Trophoblast cell (in vitro differentiated cells and primary cell): Measurements from ENCODE around the gene TENT5D.

Experiments used
- DNase-seq, 2 donors: peaks; one replicate each; pipeline ENCODE4 v3.0.0-alpha.2; 2016
- H2AFZ ChIP-seq: 2 replicates; pipeline ENCODE4 v1.6.1; 2013; ENCODE audit warnings: low read length, moderate library complexity, mild to moderate bottlenecking; ENCODE audit not compliant: insufficient read depth, poor library complexity
- H2AK5ac ChIP-seq: 2 replicates; pipeline ENCODE4 v1.6.1; 2013; ENCODE audit warnings: mild to moderate bottlenecking, low read length
- H2BK120ac ChIP-seq: 2 replicates; pipeline ENCODE4 v1.6.1; 2013; ENCODE audit warnings: low read length, mild to moderate bottlenecking, moderate library complexity; ENCODE audit not compliant: insufficient read depth, poor library complexity
- H2BK12ac ChIP-seq: 2 replicates; pipeline ENCODE4 v1.6.1; 2013; ENCODE audit warnings: mild to moderate bottlenecking, low read length, moderate library complexity
- H2BK5ac ChIP-seq: 2 replicates; pipeline ENCODE4 v1.6.1; 2013; ENCODE audit warnings: low read length, low read depth, moderate library complexity, mild to moderate bottlenecking; ENCODE audit not compliant: poor library complexity
- H3K14ac ChIP-seq: 2 replicates; pipeline ENCODE4 v1.6.1; 2013; ENCODE audit warnings: mild to moderate bottlenecking, low read length
- H3K18ac ChIP-seq: 2 replicates; pipeline ENCODE4 v1.6.1; 2013; ENCODE audit warnings: mild to moderate bottlenecking, low read length
- H3K23ac ChIP-seq: 2 replicates; pipeline ENCODE4 v1.6.1; 2013; ENCODE audit warnings: low read length
- H3K27ac ChIP-seq: 2 replicates; pipeline ENCODE4 v1.5.1; 2013; ENCODE audit warnings: low read depth, mild to moderate bottlenecking, inconsistent platforms, low read length, moderate library complexity
- H3K27me3 ChIP-seq: 2 replicates; pipeline ENCODE4 v1.6.1; 2013; ENCODE audit warnings: inconsistent platforms, mild to moderate bottlenecking, low read length, moderate library complexity; ENCODE audit not compliant: insufficient read depth
- H3K36me3 ChIP-seq, 2 experiments: 1 replicate in 1 of 2; 2 replicates in 1 of 2; pipeline ENCODE4 v1.6.1; 2013; ENCODE audit warnings: low read length in 2 of 2, mild to moderate bottlenecking in 2 of 2, moderate library complexity in 1 of 2; ENCODE audit not compliant: insufficient read depth in 2 of 2, control insufficient read depth in 1 of 2
- H3K4ac ChIP-seq: 2 replicates; pipeline ENCODE4 v1.6.1; 2013; ENCODE audit warnings: low read depth, mild to moderate bottlenecking, low read length, moderate library complexity
- H3K4me1 ChIP-seq, 2 experiments: 1 replicate in 1 of 2; 2 replicates in 1 of 2; pipeline ENCODE4 v1.6.1; 2013; ENCODE audit warnings: low read length in 2 of 2, mild to moderate bottlenecking in 2 of 2, moderate library complexity in 1 of 2; ENCODE audit not compliant: insufficient read depth in 2 of 2, control insufficient read depth in 1 of 2
- H3K4me2 ChIP-seq: 2 replicates; pipeline ENCODE4 v1.6.1; 2013; ENCODE audit warnings: inconsistent platforms, mild to moderate bottlenecking, low read length, moderate library complexity
- H3K4me3 ChIP-seq: 2 replicates; pipeline ENCODE4 v1.5.1; 2013; ENCODE audit warnings: mild to moderate bottlenecking, low read depth, low read length, inconsistent platforms
- H3K79me1 ChIP-seq: one replicate; pipeline ENCODE4 v1.6.1; 2013; ENCODE audit warnings: low read length
- H3K79me2 ChIP-seq: 2 replicates; pipeline ENCODE4 v1.6.1; 2013; ENCODE audit warnings: low read length, mild to moderate bottlenecking; ENCODE audit not compliant: control insufficient read depth, insufficient read depth, poor library complexity
- H3K9ac ChIP-seq: 2 replicates; pipeline ENCODE4 v1.6.1; 2013; ENCODE audit warnings: mild to moderate bottlenecking, low read length
- H3K9me3 ChIP-seq: 2 replicates; pipeline ENCODE4 v1.6.1; 2013; ENCODE audit warnings: low read depth, mild to moderate bottlenecking, control low read depth, inconsistent platforms, low read length; ENCODE audit not compliant: insufficient read depth
- H4K12ac ChIP-seq: 2 replicates; pipeline ENCODE4 v1.6.1; 2013; ENCODE audit warnings: low read depth, mild to moderate bottlenecking, low read length, moderate library complexity
- H4K8ac ChIP-seq: 2 replicates; pipeline ENCODE4 v1.6.1; 2013; ENCODE audit warnings: low read depth, mild to moderate bottlenecking, low read length, moderate library complexity
- H4K91ac ChIP-seq: one replicate; pipeline ENCODE4 v1.6.1; 2013; ENCODE audit warnings: low read depth, mild to moderate bottlenecking, low read length, moderate library complexity
- WGBS: extraction: QIAGEN DNeasy Blood & Tissue Kit; methylation state at CpG from one replicate; pipeline ENCODE4 v1.1.7; 2013; ENCODE audit warnings: missing lambda C conversion rate; ENCODE audit not compliant: insufficient read length, insufficient coverage; ENCODE audit errors: extremely low coverage; 5-methylcytosine and 5-hydroxymethylcytosine counted together

TENT5D gene

GRCh38 chrX:80486299-80486698 is 66.1 kb downstream of the TENT5D start:
- no peak for DNase-seq
- Histone ChIP-seq H2BK5ac (peak overlapping the region; percentile 12), H3K18ac (no peak overlapping the region), H3K4me2 (no peak overlapping the region), H3K9ac (no peak overlapping the region), H4K12ac (no peak overlapping the region), H4K91ac (peak overlapping the region; percentile 45), H3K27me3 (no peaks in the 10 kb centered on the region), H3K4ac (no peak overlapping the region), H3K14ac (no peak overlapping the region), H2BK12ac (no peak overlapping the region), H3K4me3 (no peak overlapping the region), H4K8ac (no peak overlapping the region), H2AK5ac (no peak overlapping the region), H3K79me1 (peaks cover 2% of the 10 kb centered on the region), H3K36me3 (no peaks in the 10 kb centered on the region), H3K23ac (no peak overlapping the region), H3K27ac (no peak overlapping the region), H3K79me2 (no peaks in the 10 kb centered on the region), H3K4me1 (no peaks in the 10 kb centered on the region), H3K9me3 (no peaks in the 10 kb centered on the region), H2BK120ac (peak overlapping the region; percentile 72), H2AFZ (no peak overlapping the region)
- no CpG with 5 or more reads among the region's 1 CpG for WGBS

- Histone ChIP-seq H3K9ac (no peak overlapping the region), H3K14ac (no peak overlapping the region), H2AK5ac (no peak overlapping the region), H3K23ac (no peak overlapping the region), H3K4ac (no peak overlapping the region), H2BK12ac (no peak overlapping the region), H3K79me1 (peaks cover 2% of the 10 kb centered on the region), H3K4me3 (no peak overlapping the region), H4K12ac (no peak overlapping the region), H3K4me1 (no peaks in the 10 kb centered on the region), H3K9me3 (no peaks in the 10 kb centered on the region), H4K91ac (no peak overlapping the region), H2AFZ (no peak overlapping the region), H4K8ac (no peak overlapping the region), H2BK5ac (no peak overlapping the region), H3K27ac (peak overlapping the region; percentile 74), H3K4me2 (no peak overlapping the region), H3K27me3 (no peaks in the 10 kb centered on the region), H2BK120ac (no peak overlapping the region), H3K18ac (no peak overlapping the region), H3K36me3 (no peaks in the 10 kb centered on the region), H3K79me2 (no peaks in the 10 kb centered on the region)
- no peak for DNase-seq
Observed at GRCh38 chrX:80489166-80489565, 68.9 kb downstream of the TENT5D start.
